Gastroesophageal sphincter (tissue), 3 donors: ENCODE measurements around the gene AP2A2.

ENCODE experiments used
- CTCF ChIP-seq, 4 experiments: fragments of 200-600 bp in 2 of 4; fragments of 450-650 bp in 2 of 4; sonication (generic) in 1 of 4; IDR thresholded peaks; one replicate each; pipeline ENCODE4 v1.5.1; 2017 to 2019; ENCODE audit warnings: antibody characterized with exemption in 4 of 4, mild to moderate bottlenecking in 2 of 4, moderate library complexity in 2 of 4
- POLR2A ChIP-seq, 2 donors: fragments of 450-650 bp; IDR thresholded peaks; one replicate each; pipeline ENCODE4 v1.6.1; 2017; ENCODE audit warnings: antibody characterized with exemption in 2 of 2, mild to moderate bottlenecking in 2 of 2, moderate library complexity in 1 of 2
- POLR2AphosphoS5 ChIP-seq: sonication (generic); formaldehyde crosslinking; IDR thresholded peaks from one replicate; pipeline ENCODE4 v1.6.1; 2017; ENCODE audit warnings: antibody characterized with exemption

GRCh38 chr11:927871-928270, 2.2 kb downstream of the AP2A2 start:
- no peak for TF ChIP-seq CTCF (IDR thresholded peaks at IDR 0.05)
- TF ChIP-seq POLR2AphosphoS5 = no peak
- no peak for TF ChIP-seq POLR2A (IDR thresholded peaks at IDR 0.05)
